HTERT RPE-1 (cell line): ENCODE results near the gene LRRN1.

ENCODE experiments used
- in situ Hi-C: fragments of 300-500 bp; cut with MboI; formaldehyde crosslinking; loops from 4 replicates; pipeline ENCODE4 v1.14.3; 2020; ENCODE audit warnings: low sequenced_read_pairs

Gene LRRN1

GRCh38 chr3:3893590-3893989 is 94.4 kb downstream of the LRRN1 start:
- in situ Hi-C loops = no loop called here
